HepG2 (cell line): ENCODE results near the gene STRN4. TPM values are rescaled to one million over a fixed set of nuclear protein-coding genes. Genes with fewer than 3 reads are reported as not detected.
A peak's percentile ranks its signal among the peaks of the same experiment; 100 is the strongest.

Experiments
- FOSL2 ChIP-seq: sonication (generic); formaldehyde crosslinking; IDR thresholded peaks from 2 replicates; pipeline ENCODE4 v1.4.0; 2020; ENCODE audit warnings: missing genetic modification reagents
- GABPB1 ChIP-seq: IDR thresholded peaks from 2 replicates; pipeline ENCODE4 v1.6.1; 2016; ENCODE audit warnings: mild to moderate bottlenecking, missing genetic modification reagents, moderate library complexity, missing compliant biosample characterization
- KMT2B ChIP-seq: IDR thresholded peaks from 2 replicates; pipeline ENCODE4 v1.6.1; 2016; ENCODE audit warnings: missing genetic modification reagents, missing compliant biosample characterization
- SAP130 ChIP-seq: IDR thresholded peaks from 2 replicates; pipeline ENCODE4 v1.6.1; 2016; ENCODE audit warnings: low read depth
- TMF1 ChIP-seq: sonication (generic); formaldehyde crosslinking; IDR thresholded peaks from 2 replicates; pipeline ENCODE4 v1.8.1; 2022; ENCODE audit warnings: low read depth, missing genetic modification reagents
- ZNF678 ChIP-seq: sonication (generic); formaldehyde crosslinking; IDR thresholded peaks from 2 replicates; pipeline ENCODE4 v1.4.0; 2020; ENCODE audit warnings: mild to moderate bottlenecking, missing genetic modification reagents
- polyA plus RNA-seq, 8 experiments: library from polyadenylated mRNA; depleted of rRNA in 3 of 8; stranded (reverse) in 7 of 8; unstranded in 1 of 8; fragments of >200 nt; fragmentation: Illumina TruSeq in 4 of 8; extraction: Trizol in 4 of 8; gene quantifications; 2 replicates each; pipeline versions ENCODE4 v1.2.1 to v1.2.3, GENCODE V29; 2011 to 2016; ENCODE audit warnings: low read depth in 4 of 8, missing spikeins in 1 of 8, mixed read lengths in 1 of 8; ENCODE audit not compliant: insufficient read depth in 1 of 8
- total RNA-seq, 5 experiments: library from RNA; depleted of rRNA; stranded (reverse); fragments of >200 nt; fragmentation: Illumina TruSeq; extraction: Trizol; gene quantifications; 2 replicates each; pipeline ENCODE4 v1.2.3, GENCODE V29; 2016; ENCODE audit warnings: low read depth in 1 of 5
- TF ChIP-seq, protein P1 (sequence below): sonication (generic); formaldehyde crosslinking; IDR thresholded peaks from 2 replicates; pipeline ENCODE4 v1.5.1; 2020; ENCODE audit warnings: mild to moderate bottlenecking, missing genetic modification reagents, moderate library complexity
- TF ChIP-seq, protein P2 (sequence below): sonication (generic); formaldehyde crosslinking; IDR thresholded peaks from 2 replicates; pipeline ENCODE4 v1.4.0; 2020; ENCODE audit warnings: missing genetic modification reagents
- TF ChIP-seq, protein P3 (sequence below): sonication (generic); formaldehyde crosslinking; IDR thresholded peaks from 2 replicates; pipeline ENCODE4 v1.5.1; 2020; ENCODE audit warnings: mild to moderate bottlenecking, missing genetic modification reagents, borderline replicate concordance
- TF ChIP-seq, protein P4 (sequence below): IDR thresholded peaks from 2 replicates; pipeline ENCODE4 v1.6.1; 2012; ENCODE audit warnings: inconsistent platforms
- TF ChIP-seq, protein P5 (sequence below): sonication (generic); formaldehyde crosslinking; IDR thresholded peaks from 2 replicates; pipeline ENCODE4 v1.5.0; 2020; ENCODE audit warnings: mild to moderate bottlenecking, missing genetic modification reagents
- TF ChIP-seq, protein P6 (sequence below): IDR thresholded peaks from 2 replicates; pipeline ENCODE4 v1.6.1; 2016; ENCODE audit warnings: mild to moderate bottlenecking, missing biosample characterization, missing genetic modification reagents

Gene STRN4
- total and polyA plus RNA-seq, 2 of the 13 experiments (the other 11 are each of a cell fraction or from before 2014, with no cell fraction given), result 43.1 to 57.3 TPM

DNA sequence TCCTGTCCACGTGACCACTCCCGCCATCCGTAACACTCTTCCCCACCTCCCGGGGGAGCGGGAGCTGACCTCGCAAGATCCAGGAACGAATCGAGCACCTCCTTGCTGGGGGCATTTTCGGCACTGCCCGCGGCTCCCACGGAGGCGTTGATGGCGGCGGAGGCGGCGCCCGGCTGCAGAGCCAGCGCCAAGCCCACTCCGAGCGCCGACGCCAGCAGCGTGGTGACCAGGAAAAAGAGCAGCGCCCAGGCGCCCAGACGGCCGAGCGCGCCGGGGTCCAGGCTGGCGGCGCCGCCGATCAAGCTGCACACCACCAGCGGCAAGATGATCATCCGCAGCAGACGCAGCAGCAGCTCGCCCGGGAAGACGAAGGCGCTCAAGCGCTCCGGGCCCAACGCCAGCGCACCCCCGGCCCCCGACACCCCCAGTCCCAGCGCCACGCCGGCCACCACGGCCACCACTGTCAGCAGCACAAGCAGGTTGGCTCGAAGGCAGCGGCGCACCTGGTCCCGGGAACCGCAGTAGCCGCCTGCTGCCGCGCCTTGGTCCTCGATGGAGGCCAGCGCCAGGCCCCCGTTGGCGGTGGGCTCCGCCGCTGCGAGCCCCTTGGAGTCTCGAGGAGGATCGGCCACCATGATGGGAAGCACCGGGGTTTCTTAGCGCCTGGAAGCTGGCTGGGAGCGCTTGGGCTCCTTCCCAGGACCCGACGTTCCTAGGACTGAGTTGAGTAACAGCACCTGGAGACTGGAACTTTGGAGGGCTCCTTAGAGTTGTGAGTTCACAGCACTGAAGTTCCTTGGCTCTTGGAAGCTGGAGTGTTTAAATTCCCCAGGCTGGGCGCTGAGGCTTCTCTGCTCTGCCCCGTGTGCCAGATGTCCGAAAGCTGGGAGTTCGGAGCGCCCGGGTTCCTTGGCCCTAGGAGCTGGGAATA, 41.3 kb upstream of the STRN4 start (continued):
- TF ChIP-seq, protein P1, sequence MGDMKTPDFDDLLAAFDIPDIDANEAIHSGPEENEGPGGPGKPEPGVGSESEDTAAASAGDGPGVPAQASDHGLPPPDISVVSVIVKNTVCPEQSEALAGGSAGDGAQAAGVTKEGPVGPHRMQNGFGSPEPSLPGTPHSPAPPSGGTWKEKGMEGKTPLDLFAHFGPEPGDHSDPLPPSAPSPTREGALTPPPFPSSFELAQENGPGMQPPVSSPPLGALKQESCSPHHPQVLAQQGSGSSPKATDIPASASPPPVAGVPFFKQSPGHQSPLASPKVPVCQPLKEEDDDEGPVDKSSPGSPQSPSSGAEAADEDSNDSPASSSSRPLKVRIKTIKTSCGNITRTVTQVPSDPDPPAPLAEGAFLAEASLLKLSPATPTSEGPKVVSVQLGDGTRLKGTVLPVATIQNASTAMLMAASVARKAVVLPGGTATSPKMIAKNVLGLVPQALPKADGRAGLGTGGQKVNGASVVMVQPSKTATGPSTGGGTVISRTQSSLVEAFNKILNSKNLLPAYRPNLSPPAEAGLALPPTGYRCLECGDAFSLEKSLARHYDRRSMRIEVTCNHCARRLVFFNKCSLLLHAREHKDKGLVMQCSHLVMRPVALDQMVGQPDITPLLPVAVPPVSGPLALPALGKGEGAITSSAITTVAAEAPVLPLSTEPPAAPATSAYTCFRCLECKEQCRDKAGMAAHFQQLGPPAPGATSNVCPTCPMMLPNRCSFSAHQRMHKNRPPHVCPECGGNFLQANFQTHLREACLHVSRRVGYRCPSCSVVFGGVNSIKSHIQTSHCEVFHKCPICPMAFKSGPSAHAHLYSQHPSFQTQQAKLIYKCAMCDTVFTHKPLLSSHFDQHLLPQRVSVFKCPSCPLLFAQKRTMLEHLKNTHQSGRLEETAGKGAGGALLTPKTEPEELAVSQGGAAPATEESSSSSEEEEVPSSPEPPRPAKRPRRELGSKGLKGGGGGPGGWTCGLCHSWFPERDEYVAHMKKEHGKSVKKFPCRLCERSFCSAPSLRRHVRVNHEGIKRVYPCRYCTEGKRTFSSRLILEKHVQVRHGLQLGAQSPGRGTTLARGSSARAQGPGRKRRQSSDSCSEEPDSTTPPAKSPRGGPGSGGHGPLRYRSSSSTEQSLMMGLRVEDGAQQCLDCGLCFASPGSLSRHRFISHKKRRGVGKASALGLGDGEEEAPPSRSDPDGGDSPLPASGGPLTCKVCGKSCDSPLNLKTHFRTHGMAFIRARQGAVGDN (CRISPR knock-in tag), result peak; percentile 72
- no peak for TF ChIP-seq ZNF678 (CRISPR knock-in tag)
- TF ChIP-seq, protein P2, sequence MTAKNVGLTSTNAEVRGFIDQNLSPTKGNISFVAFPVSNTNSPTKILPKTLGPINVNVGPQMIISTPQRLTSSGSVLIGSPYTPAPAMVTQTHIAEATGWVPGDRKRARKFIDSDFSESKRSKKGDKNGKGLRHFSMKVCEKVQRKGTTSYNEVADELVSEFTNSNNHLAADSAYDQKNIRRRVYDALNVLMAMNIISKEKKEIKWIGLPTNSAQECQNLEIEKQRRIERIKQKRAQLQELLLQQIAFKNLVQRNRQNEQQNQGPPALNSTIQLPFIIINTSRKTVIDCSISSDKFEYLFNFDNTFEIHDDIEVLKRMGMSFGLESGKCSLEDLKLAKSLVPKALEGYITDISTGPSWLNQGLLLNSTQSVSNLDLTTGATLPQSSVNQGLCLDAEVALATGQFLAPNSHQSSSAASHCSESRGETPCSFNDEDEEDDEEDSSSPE (CRISPR knock-in tag), result peak; percentile 74
- no peak for TF ChIP-seq KMT2B (CRISPR knock-in tag)
- 0 out of 2 replicates have a peak, but pooled peaks have one; percentile 23 for TF ChIP-seq TMF1 (CRISPR knock-in tag)
- TF ChIP-seq, protein P3, sequence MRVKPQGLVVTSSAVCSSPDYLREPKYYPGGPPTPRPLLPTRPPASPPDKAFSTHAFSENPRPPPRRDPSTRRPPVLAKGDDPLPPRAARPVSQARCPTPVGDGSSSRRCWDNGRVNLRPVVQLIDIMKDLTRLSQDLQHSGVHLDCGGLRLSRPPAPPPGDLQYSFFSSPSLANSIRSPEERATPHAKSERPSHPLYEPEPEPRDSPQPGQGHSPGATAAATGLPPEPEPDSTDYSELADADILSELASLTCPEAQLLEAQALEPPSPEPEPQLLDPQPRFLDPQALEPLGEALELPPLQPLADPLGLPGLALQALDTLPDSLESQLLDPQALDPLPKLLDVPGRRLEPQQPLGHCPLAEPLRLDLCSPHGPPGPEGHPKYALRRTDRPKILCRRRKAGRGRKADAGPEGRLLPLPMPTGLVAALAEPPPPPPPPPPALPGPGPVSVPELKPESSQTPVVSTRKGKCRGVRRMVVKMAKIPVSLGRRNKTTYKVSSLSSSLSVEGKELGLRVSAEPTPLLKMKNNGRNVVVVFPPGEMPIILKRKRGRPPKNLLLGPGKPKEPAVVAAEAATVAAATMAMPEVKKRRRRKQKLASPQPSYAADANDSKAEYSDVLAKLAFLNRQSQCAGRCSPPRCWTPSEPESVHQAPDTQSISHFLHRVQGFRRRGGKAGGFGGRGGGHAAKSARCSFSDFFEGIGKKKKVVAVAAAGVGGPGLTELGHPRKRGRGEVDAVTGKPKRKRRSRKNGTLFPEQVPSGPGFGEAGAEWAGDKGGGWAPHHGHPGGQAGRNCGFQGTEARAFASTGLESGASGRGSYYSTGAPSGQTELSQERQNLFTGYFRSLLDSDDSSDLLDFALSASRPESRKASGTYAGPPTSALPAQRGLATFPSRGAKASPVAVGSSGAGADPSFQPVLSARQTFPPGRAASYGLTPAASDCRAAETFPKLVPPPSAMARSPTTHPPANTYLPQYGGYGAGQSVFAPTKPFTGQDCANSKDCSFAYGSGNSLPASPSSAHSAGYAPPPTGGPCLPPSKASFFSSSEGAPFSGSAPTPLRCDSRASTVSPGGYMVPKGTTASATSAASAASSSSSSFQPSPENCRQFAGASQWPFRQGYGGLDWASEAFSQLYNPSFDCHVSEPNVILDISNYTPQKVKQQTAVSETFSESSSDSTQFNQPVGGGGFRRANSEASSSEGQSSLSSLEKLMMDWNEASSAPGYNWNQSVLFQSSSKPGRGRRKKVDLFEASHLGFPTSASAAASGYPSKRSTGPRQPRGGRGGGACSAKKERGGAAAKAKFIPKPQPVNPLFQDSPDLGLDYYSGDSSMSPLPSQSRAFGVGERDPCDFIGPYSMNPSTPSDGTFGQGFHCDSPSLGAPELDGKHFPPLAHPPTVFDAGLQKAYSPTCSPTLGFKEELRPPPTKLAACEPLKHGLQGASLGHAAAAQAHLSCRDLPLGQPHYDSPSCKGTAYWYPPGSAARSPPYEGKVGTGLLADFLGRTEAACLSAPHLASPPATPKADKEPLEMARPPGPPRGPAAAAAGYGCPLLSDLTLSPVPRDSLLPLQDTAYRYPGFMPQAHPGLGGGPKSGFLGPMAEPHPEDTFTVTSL (CRISPR knock-in tag), result 0 out of 2 replicates have a peak, but pooled peaks have one; percentile 26
- TF ChIP-seq, protein P4, sequence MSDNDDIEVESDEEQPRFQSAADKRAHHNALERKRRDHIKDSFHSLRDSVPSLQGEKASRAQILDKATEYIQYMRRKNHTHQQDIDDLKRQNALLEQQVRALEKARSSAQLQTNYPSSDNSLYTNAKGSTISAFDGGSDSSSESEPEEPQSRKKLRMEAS, result peak; percentile 63; the same call in 1 of the 2 replicates
- peak; percentile 60; the same call in 1 of the 2 replicates for TF ChIP-seq GABPB1 (CRISPR knock-in tag)
- peak; percentile 57 for TF ChIP-seq SAP130
- TF ChIP-seq, protein P5, sequence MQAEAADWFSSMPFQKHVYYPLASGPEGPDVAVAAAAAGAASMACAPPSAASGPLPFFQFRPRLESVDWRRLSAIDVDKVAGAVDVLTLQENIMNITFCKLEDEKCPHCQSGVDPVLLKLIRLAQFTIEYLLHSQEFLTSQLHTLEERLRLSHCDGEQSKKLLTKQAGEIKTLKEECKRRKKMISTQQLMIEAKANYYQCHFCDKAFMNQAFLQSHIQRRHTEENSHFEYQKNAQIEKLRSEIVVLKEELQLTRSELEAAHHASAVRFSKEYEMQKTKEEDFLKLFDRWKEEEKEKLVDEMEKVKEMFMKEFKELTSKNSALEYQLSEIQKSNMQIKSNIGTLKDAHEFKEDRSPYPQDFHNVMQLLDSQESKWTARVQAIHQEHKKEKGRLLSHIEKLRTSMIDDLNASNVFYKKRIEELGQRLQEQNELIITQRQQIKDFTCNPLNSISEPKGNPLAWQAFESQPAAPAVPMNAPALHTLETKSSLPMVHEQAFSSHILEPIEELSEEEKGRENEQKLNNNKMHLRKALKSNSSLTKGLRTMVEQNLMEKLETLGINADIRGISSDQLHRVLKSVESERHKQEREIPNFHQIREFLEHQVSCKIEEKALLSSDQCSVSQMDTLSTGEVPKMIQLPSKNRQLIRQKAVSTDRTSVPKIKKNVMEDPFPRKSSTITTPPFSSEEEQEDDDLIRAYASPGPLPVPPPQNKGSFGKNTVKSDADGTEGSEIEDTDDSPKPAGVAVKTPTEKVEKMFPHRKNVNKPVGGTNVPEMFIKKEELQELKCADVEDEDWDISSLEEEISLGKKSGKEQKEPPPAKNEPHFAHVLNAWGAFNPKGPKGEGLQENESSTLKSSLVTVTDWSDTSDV (CRISPR knock-in tag), result 0 out of 2 replicates have a peak, but pooled peaks have one; percentile 37
- TF ChIP-seq, protein P6, sequence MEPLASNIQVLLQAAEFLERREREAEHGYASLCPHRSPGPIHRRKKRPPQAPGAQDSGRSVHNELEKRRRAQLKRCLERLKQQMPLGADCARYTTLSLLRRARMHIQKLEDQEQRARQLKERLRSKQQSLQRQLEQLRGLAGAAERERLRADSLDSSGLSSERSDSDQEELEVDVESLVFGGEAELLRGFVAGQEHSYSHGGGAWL (CRISPR knock-in tag), result peak; percentile 79
- peak; percentile 23; the same call in 1 of the 2 replicates for TF ChIP-seq FOSL2
